Sigmoid colon (tissue), 7 donors: ENCODE data around the gene DHRS4. TPM values are rescaled to one million over a fixed set of nuclear protein-coding genes. Genes with fewer than 3 reads are reported as not detected.
A peak's percentile ranks its signal among the peaks of the same experiment; 100 is the strongest.
"Not testable (repeated sequence)": the region's sequence is repeated elsewhere in the genome, so short reads cannot be mapped to it uniquely, and the experiment has no call there.

Experiments
- DNase-seq: peaks from one replicate; pipeline ENCODE4 v3.0.0-alpha.2; 2019
- H3K27ac ChIP-seq, 4 donors: fragments of 200-600 bp; sonication (generic); one replicate each; pipeline ENCODE4 v1.5.1; 2016 to 2019; ENCODE audit warnings: mild to moderate bottlenecking in 1 of 4
- H3K27me3 ChIP-seq, 3 donors: fragments of 200-600 bp; sonication (generic); one replicate each; pipeline ENCODE4 v1.5.1; 2019; ENCODE audit warnings: mild to moderate bottlenecking in 1 of 3
- H3K36me3 ChIP-seq, 4 donors: fragments of 200-600 bp; sonication (generic); one replicate each; pipeline ENCODE4 v1.5.1; 2016 to 2019
- H3K4me1 ChIP-seq, 4 donors: fragments of 200-600 bp; sonication (generic); one replicate each; pipeline ENCODE4 v1.5.1; 2017 to 2019
- H3K4me3 ChIP-seq, 4 donors: fragments of 200-600 bp; sonication (generic); one replicate each; pipeline ENCODE4 v1.5.1; 2017 to 2019; ENCODE audit warnings: mild to moderate bottlenecking in 2 of 4, moderate library complexity in 1 of 4
- H3K9me3 ChIP-seq, 4 donors: fragments of 200-600 bp in 3 of 4; sonication (generic) in 3 of 4; one replicate each; pipeline versions ENCODE4 v1.5.1 to v1.6.1; 2013 to 2019
- EP300 ChIP-seq, 4 donors: sonication (generic); formaldehyde crosslinking; IDR thresholded peaks; one replicate each; pipeline ENCODE4 v1.6.1; 2017; ENCODE audit warnings: antibody characterized with exemption in 4 of 4
- POLR2A ChIP-seq, 2 donors: fragments of 450-650 bp; IDR thresholded peaks; one replicate each; pipeline ENCODE4 v1.6.1; 2016; ENCODE audit warnings: antibody characterized with exemption in 2 of 2, mild to moderate bottlenecking in 2 of 2, moderate library complexity in 2 of 2
- POLR2AphosphoS5 ChIP-seq, 4 donors: sonication (generic); formaldehyde crosslinking; IDR thresholded peaks; one replicate each; pipeline ENCODE4 v1.6.1; 2017; ENCODE audit warnings: antibody characterized with exemption in 4 of 4
- WGBS, 2 donors: extraction: QIAGEN DNeasy Blood & Tissue Kit; methylation state at CpG; one replicate each; pipeline ENCODE4 v1.1.7; 2013; 5-methylcytosine and 5-hydroxymethylcytosine counted together
- intact Hi-C: fragments of 100-400 bp; cut with DNase I; formaldehyde crosslinking; loops from one replicate; pipeline ENCODE4 v1.15.1; 2023
- polyA plus RNA-seq, 3 donors: library from polyadenylated mRNA; stranded (reverse); fragments of 200-250 nt; gene quantifications; one replicate each; pipeline ENCODE4 v1.2.3, GENCODE V29; 2013
- total RNA-seq, 4 donors: library from RNA; depleted of rRNA; stranded (reverse); fragments of >200 nt; gene quantifications; one replicate each; pipeline ENCODE4 v1.1.0, GENCODE V29; 2016
- donor health status: healthy with polysubstance abuse.
- donor health status: Bipolar disorder and iron deficiency.
- donor health status: healthy.

The DHRS4 gene
- total and polyA plus RNA-seq, 7 donors = 23.8 to 87.1 (median 52.4) TPM

- H3K27ac ChIP-seq, H3K36me3 ChIP-seq, H3K4me3 ChIP-seq, intact Hi-C loops, H3K27me3 ChIP-seq, H3K4me1 ChIP-seq, DNase-seq, H3K9me3 ChIP-seq: not testable (repeated sequence)
These were observed 42.4 kb downstream of the DHRS4 start for GRCh38 chr14:23996009-23996408.

GRCh38 chr14:23996825-23997224 is 43.3 kb downstream of the DHRS4 start:
- intact Hi-C loops, H3K4me3 ChIP-seq, H3K27ac ChIP-seq, H3K36me3 ChIP-seq, H3K4me1 ChIP-seq, H3K27me3 ChIP-seq, DNase-seq, H3K9me3 ChIP-seq: not testable (repeated sequence)
- 91 to 95% methylated on average over 1 of the region's 2 CpGs for WGBS, 2 donors

DNA sequence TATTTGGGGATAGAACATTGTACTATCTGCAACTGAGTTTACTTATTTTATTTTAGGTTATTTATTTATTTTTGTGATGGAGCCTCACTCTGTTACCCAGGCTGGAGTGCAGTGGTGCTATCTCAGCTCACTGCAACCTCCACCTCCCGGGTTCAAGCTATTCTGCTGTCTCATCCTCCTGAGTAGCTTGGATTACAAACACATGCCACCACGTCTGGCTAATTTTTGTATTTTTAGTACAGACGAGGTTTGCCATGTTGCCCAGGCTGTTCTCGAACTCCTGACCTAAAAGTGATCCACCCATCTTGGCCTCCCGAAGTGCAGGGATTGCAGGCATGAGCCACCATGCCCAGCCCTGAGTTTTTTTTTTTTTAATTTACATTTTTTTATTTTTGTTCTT is 46.1 kb downstream of the DHRS4 start:
- H3K27me3 ChIP-seq, H3K4me3 ChIP-seq, H3K9me3 ChIP-seq, H3K27ac ChIP-seq, H3K4me1 ChIP-seq, intact Hi-C loops, DNase-seq, H3K36me3 ChIP-seq: not testable (repeated sequence)
- 95 to 100% methylated on average over 2 of the region's 5 CpGs for WGBS, 2 donors

GRCh38 chr14:24001078-24001477 is 47.5 kb downstream of the DHRS4 start:
- H3K27me3 ChIP-seq, H3K27ac ChIP-seq, DNase-seq, H3K36me3 ChIP-seq, intact Hi-C loops, H3K4me1 ChIP-seq, H3K9me3 ChIP-seq, H3K4me3 ChIP-seq: not testable (repeated sequence)

- WGBS, 2 donors = 100% methylated on average over 1 of the region's 2 CpGs; no CpG with 5 or more reads in 1 of the 2 donors
- not testable (repeated sequence) for H3K36me3 ChIP-seq
These were observed 48.1 kb downstream of the DHRS4 start for GRCh38 chr14:24001679-24002078.

GRCh38 chr14:24006471-24006816 is 52.9 kb downstream of the DHRS4 start:
- H3K27me3 ChIP-seq, H3K4me1 ChIP-seq, DNase-seq, intact Hi-C loops, H3K9me3 ChIP-seq, H3K36me3 ChIP-seq: not testable (repeated sequence)
- peak overlapping the region in 3 of 4 donors; percentile 45 to 49 (median 47) for H3K4me3 ChIP-seq
- 0% methylated on average over 1 to 6 of the region's 15 CpGs for WGBS, 2 donors
- H3K27ac ChIP-seq = peak overlapping the region in 3 of 4 donors; percentile 57 to 74 (median 68)

More at GRCh38 chr14:24001679-24002078, 48.1 kb downstream of the DHRS4 start:
- H3K27ac ChIP-seq, DNase-seq, H3K4me3 ChIP-seq, H3K9me3 ChIP-seq, H3K4me1 ChIP-seq, H3K27me3 ChIP-seq, intact Hi-C loops: not testable (repeated sequence)

- Histone ChIP-seq H3K27ac (peak overlapping the region in 3 of 4 donors; percentile 57 to 74 (median 68)), H3K4me3 (peak overlapping the region in 3 of 4 donors; percentile 45 to 49 (median 47))
- H3K9me3 ChIP-seq, H3K27me3 ChIP-seq, intact Hi-C loops, DNase-seq, H3K36me3 ChIP-seq, H3K4me1 ChIP-seq: not testable (repeated sequence)
- WGBS, 2 donors = 1 to 5% methylated on average over 55 to 62 of the region's 62 CpGs
These were observed 53.5 kb downstream of the DHRS4 start for GRCh38 chr14:24006817-24007652.

DNA sequence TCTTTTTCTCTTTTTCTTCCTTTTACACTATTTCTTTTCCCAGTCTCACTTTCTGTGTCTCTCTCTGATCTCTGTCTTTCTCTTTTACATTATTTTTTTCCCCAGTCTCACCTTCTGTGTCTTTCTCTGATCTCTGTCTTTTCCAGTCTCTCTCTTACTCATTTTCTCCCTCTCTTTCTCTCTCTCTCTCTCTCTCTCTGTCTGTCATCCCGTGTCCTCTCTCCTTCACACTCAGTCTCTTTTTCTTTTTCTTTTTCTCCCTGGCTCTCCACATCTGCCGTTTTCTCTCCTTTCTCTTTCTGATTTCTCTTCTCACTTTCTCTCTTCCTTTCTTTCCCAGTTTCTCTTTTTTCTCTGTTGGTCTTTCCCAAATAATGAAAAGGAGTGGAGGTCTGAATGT is 57.5 kb downstream of the DHRS4 start:
- WGBS, 2 donors = 69 to 78% methylated on average over 2 of the region's 2 CpGs

DNA sequence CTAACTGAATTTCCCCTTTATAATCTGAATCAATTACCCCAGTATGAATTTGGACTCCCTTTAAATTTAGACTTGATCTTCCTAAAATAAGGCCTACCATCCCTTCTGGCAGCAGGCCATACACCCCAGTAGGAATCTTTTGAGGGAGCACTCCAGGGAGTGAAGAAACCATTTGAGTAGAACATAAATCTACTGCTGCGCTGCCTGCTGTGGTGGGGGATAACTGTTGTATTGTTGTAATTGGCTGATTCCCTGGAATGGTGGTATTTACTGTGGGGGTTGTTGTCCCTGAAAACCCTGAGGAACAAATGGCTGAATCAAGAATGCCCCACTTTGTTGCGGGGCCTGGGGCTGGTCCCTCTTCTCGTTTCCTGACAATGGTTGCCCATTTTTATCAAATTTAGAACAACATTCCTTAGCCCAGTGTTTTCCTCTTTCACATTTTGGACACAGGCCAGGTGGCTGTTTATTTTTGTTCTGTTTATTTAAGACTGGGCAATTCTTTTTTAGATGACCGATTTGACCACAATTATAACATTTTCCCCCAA is 59.2 kb downstream of the DHRS4 start:
- not testable (repeated sequence) for H3K36me3 ChIP-seq, DNase-seq, H3K4me1 ChIP-seq, H3K4me3 ChIP-seq, H3K9me3 ChIP-seq, H3K27ac ChIP-seq, H3K27me3 ChIP-seq
- intact Hi-C loops = loop anchor here (5.0 to 10.0 kb wide), 2 partner anchors 95 to 378 kb away; partner anchors contain the start of gene DHRS2
- 47 to 66% methylated on average over 4 of the region's 4 CpGs for WGBS, 2 donors

More for the DNA sequence above, 57.5 kb downstream of the DHRS4 start:
- no peaks in the 10 kb centered on the region for H3K9me3 ChIP-seq
- no peak for DNase-seq
- no peaks in the 10 kb centered on the region for H3K27me3 ChIP-seq
- no peak overlapping the region for H3K27ac ChIP-seq
- no peak for TF ChIP-seq POLR2A (IDR thresholded peaks at IDR 0.05)
- TF ChIP-seq EP300 (IDR thresholded peaks at IDR 0.05) = no peak
- no peak for TF ChIP-seq POLR2AphosphoS5 (IDR thresholded peaks at IDR 0.05)
- H3K4me3 ChIP-seq = no peak overlapping the region
- intact Hi-C loops = loop anchor here (5.0 to 10.0 kb wide), 2 partner anchors 96 to 376 kb away; partner anchors contain the start of gene DHRS2
- H3K4me1 ChIP-seq = peaks cover 0 to 4% (median 2%) of the 10 kb centered on the region in 4 donors
- no peaks in the 10 kb centered on the region for H3K36me3 ChIP-seq
